ENCODE measurements around the gene LRP1B. TPM values are rescaled to one million over a fixed set of nuclear protein-coding genes. Genes with fewer than 3 reads are reported as not detected.

The LRP1B gene
- polyA plus RNA-seq, 1 donor from 2014 or later, result 12.7 TPM

DNA sequence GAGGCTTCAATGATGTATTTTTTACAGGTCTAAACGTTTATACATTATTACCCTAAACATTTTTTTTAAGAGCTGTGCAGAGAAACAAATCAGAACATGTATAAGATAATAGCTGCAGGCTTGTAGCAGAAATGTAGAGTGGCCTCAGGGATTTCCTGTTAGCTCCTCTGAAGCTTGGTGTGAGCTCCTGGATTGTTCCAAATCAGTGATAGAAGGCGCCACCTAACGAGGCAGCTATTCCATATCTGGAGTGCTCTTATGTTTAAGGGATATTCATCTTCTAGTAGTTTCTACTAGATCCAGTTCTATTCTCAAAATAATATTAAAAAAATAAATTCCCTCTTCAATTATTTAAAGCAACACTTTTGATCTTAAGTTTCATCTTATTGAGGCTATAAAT, 93.1 kb downstream of the LRP1B start:
- TF ChIP-seq, protein P1, sequence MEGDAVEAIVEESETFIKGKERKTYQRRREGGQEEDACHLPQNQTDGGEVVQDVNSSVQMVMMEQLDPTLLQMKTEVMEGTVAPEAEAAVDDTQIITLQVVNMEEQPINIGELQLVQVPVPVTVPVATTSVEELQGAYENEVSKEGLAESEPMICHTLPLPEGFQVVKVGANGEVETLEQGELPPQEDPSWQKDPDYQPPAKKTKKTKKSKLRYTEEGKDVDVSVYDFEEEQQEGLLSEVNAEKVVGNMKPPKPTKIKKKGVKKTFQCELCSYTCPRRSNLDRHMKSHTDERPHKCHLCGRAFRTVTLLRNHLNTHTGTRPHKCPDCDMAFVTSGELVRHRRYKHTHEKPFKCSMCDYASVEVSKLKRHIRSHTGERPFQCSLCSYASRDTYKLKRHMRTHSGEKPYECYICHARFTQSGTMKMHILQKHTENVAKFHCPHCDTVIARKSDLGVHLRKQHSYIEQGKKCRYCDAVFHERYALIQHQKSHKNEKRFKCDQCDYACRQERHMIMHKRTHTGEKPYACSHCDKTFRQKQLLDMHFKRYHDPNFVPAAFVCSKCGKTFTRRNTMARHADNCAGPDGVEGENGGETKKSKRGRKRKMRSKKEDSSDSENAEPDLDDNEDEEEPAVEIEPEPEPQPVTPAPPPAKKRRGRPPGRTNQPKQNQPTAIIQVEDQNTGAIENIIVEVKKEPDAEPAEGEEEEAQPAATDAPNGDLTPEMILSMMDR (IDR thresholded peaks at IDR 0.05; ENCODE audit: poor library complexity, severe bottlenecking), result peak; percentile 54
- TF ChIP-seq MXI1 (conservative IDR thresholded peaks at IDR 0.05; ENCODE audit: poor library complexity, severe bottlenecking), result no peak
- peak; percentile 39 for TF ChIP-seq SMC3 (conservative IDR thresholded peaks at IDR 0.05; ENCODE audit: poor library complexity)
- TF ChIP-seq RAD21 (conservative IDR thresholded peaks at IDR 0.05), result peak; percentile 61
- no peaks in the 10 kb centered on the region for H3K9me2 ChIP-seq (ENCODE audit: insufficient read depth, low read length)
- no peaks in the 10 kb centered on the region for H3F3A ChIP-seq (ENCODE audit: insufficient read depth, low read length, poor library complexity, severe bottlenecking)
- no peak overlapping the region for H3K27ac ChIP-seq (ENCODE audit: low read length)
- H3K9ac ChIP-seq (ENCODE audit: low read length), result no peak overlapping the region
- no peaks in the 10 kb centered on the region for H3K79me2 ChIP-seq (replicated peaks; ENCODE audit: insufficient read depth, low read length)
- no peak overlapping the region for H2AFZ ChIP-seq (ENCODE audit: low read depth, low read length)
- no peaks in the 10 kb centered on the region for H3K27me3 ChIP-seq (ENCODE audit: insufficient read depth, low read depth, low read length)
- H4K20me1 ChIP-seq (ENCODE audit: insufficient read depth), result no peaks in the 10 kb centered on the region
- H3K9me3 ChIP-seq (ENCODE audit: low read length), result no peaks in the 10 kb centered on the region
- H3K4me2 ChIP-seq (ENCODE audit: low read length), result no peak overlapping the region
- H3K36me3 ChIP-seq (ENCODE audit: insufficient read depth, low read length), result no peaks in the 10 kb centered on the region
- no peak overlapping the region for H3K4me3 ChIP-seq (ENCODE audit: low read length)

DNA sequence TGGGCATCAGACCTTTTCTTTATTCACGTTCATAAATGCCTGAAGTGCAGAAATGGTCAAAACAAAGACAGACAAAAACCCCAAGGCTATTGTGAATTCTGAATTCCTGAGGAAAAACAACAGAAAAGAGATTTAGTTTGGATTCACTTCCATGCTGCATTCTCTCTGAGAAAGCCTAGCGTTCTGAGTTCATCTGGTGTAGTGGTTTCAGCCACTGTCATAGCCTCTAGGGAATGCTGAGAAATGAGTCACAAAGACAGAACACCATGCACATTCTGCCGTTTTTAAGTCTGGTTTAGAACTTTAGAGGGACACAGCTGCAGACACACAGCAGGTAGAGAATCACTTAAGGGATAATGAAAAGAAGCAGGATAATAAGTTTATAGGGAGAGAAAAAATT, 93.8 kb downstream of the LRP1B start:
- H3K27me3 ChIP-seq (ENCODE audit: insufficient read depth, low read depth, low read length), result no peaks in the 10 kb centered on the region
- H4K20me1 ChIP-seq (ENCODE audit: insufficient read depth), result no peaks in the 10 kb centered on the region
- no peak overlapping the region for H3K9ac ChIP-seq (ENCODE audit: low read length)
- H3K36me3 ChIP-seq (ENCODE audit: insufficient read depth, low read length), result no peaks in the 10 kb centered on the region
- H3K9me2 ChIP-seq (ENCODE audit: insufficient read depth, low read length), result no peaks in the 10 kb centered on the region
- no peak for TF ChIP-seq EZH2 (IDR thresholded peaks at IDR 0.05; ENCODE audit: borderline replicate concordance, insufficient read depth, low read length, poor library complexity, severe bottlenecking)
- TF ChIP-seq, protein P1 (IDR thresholded peaks at IDR 0.05; ENCODE audit: poor library complexity, severe bottlenecking), result no peak
- TF ChIP-seq SMC3 (conservative IDR thresholded peaks at IDR 0.05; ENCODE audit: poor library complexity), result no peak
- no peak for TF ChIP-seq POLR2AphosphoS5 (IDR thresholded peaks at IDR 0.05)
- no peak for TF ChIP-seq TAF1 (IDR thresholded peaks at IDR 0.05; ENCODE audit: low read depth)
- TF ChIP-seq MXI1 (conservative IDR thresholded peaks at IDR 0.05; ENCODE audit: poor library complexity, severe bottlenecking), result no peak
- no peak for TF ChIP-seq RAD21 (conservative IDR thresholded peaks at IDR 0.05)
- no peaks in the 10 kb centered on the region for H3K79me2 ChIP-seq (replicated peaks; ENCODE audit: insufficient read depth, low read length)
- H2AFZ ChIP-seq (ENCODE audit: low read depth, low read length), result no peak overlapping the region
- no peaks in the 10 kb centered on the region for H3F3A ChIP-seq (ENCODE audit: insufficient read depth, low read length, poor library complexity, severe bottlenecking)
- H3K4me2 ChIP-seq (ENCODE audit: low read length), result no peak overlapping the region
- H3K4me3 ChIP-seq (ENCODE audit: low read length), result no peak overlapping the region
- H3K27ac ChIP-seq (ENCODE audit: low read length), result no peak overlapping the region
- no peaks in the 10 kb centered on the region for H3K9me3 ChIP-seq (ENCODE audit: low read length)

DNA sequence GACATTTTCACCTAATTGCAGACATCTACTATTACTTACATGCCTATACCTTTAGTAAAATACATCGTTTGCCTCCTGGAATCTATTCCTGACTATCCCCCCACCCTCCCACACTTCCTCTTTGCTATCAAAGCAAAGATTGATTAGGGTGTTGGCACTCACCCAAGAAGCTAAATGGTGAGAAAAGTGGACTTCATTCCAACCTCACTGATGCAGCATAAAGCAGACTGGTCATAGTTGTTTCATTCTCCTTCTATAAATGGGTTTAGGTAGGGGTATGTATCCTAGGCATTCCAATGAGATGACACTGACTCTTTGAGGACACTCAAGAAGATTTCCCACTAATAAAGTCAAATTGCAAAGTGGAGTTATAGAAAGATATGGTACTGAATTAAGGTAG, 97.4 kb downstream of the LRP1B start:
- Histone ChIP-seq H3F3A (ENCODE audit: insufficient read depth, low read length, poor library complexity, severe bottlenecking) (no peaks in the 10 kb centered on the region), H2AFZ (ENCODE audit: low read depth, low read length) (no peak overlapping the region), H3K9ac (ENCODE audit: low read length) (no peak overlapping the region), H3K9me2 (ENCODE audit: insufficient read depth, low read length) (no peaks in the 10 kb centered on the region), H3K9me3 (ENCODE audit: low read length) (no peaks in the 10 kb centered on the region), H3K27ac (ENCODE audit: low read length) (no peak overlapping the region), H3K36me3 (ENCODE audit: insufficient read depth, low read length) (no peaks in the 10 kb centered on the region), H3K4me3 (ENCODE audit: low read length) (no peak overlapping the region), H3K79me2 (replicated peaks; ENCODE audit: insufficient read depth, low read length) (no peaks in the 10 kb centered on the region), H4K20me1 (ENCODE audit: insufficient read depth) (no peaks in the 10 kb centered on the region), H3K4me2 (ENCODE audit: low read length) (no peak overlapping the region), H3K27me3 (ENCODE audit: insufficient read depth, low read depth, low read length) (no peaks in the 10 kb centered on the region)
- TF ChIP-seq SMC3 (conservative IDR thresholded peaks at IDR 0.05; ENCODE audit: poor library complexity) (no peak), EP300 (conservative IDR thresholded peaks at IDR 0.05; ENCODE audit: poor library complexity, severe bottlenecking) (no peak), POLR2AphosphoS5 (IDR thresholded peaks at IDR 0.05) (no peak), MXI1 (conservative IDR thresholded peaks at IDR 0.05; ENCODE audit: poor library complexity, severe bottlenecking) (no peak), RAD21 (conservative IDR thresholded peaks at IDR 0.05) (no peak)
- TF ChIP-seq, protein P2, sequence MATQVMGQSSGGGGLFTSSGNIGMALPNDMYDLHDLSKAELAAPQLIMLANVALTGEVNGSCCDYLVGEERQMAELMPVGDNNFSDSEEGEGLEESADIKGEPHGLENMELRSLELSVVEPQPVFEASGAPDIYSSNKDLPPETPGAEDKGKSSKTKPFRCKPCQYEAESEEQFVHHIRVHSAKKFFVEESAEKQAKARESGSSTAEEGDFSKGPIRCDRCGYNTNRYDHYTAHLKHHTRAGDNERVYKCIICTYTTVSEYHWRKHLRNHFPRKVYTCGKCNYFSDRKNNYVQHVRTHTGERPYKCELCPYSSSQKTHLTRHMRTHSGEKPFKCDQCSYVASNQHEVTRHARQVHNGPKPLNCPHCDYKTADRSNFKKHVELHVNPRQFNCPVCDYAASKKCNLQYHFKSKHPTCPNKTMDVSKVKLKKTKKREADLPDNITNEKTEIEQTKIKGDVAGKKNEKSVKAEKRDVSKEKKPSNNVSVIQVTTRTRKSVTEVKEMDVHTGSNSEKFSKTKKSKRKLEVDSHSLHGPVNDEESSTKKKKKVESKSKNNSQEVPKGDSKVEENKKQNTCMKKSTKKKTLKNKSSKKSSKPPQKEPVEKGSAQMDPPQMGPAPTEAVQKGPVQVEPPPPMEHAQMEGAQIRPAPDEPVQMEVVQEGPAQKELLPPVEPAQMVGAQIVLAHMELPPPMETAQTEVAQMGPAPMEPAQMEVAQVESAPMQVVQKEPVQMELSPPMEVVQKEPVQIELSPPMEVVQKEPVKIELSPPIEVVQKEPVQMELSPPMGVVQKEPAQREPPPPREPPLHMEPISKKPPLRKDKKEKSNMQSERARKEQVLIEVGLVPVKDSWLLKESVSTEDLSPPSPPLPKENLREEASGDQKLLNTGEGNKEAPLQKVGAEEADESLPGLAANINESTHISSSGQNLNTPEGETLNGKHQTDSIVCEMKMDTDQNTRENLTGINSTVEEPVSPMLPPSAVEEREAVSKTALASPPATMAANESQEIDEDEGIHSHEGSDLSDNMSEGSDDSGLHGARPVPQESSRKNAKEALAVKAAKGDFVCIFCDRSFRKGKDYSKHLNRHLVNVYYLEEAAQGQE (IDR thresholded peaks at IDR 0.05; ENCODE audit: borderline replicate concordance), result no peak
- TF ChIP-seq, protein P1 (IDR thresholded peaks at IDR 0.05; ENCODE audit: poor library complexity, severe bottlenecking), result no peak

Measured in neural cell (in vitro differentiated cells).